NOMO-1 treated with dmso at 0.1 percent for 144 hours (cell line): Measurements from ENCODE around the gene PKP3.
"Not testable (repeated sequence)": the region's sequence is repeated elsewhere in the genome, so short reads cannot be mapped to it uniquely, and the experiment has no call there.

Experiments used
- DNase-seq: peaks from one replicate; lab custom pipeline; 2025; ENCODE audit not compliant: unreplicated experiment; lab: John Stamatoyannopoulos, UW

Gene PKP3, protein sequence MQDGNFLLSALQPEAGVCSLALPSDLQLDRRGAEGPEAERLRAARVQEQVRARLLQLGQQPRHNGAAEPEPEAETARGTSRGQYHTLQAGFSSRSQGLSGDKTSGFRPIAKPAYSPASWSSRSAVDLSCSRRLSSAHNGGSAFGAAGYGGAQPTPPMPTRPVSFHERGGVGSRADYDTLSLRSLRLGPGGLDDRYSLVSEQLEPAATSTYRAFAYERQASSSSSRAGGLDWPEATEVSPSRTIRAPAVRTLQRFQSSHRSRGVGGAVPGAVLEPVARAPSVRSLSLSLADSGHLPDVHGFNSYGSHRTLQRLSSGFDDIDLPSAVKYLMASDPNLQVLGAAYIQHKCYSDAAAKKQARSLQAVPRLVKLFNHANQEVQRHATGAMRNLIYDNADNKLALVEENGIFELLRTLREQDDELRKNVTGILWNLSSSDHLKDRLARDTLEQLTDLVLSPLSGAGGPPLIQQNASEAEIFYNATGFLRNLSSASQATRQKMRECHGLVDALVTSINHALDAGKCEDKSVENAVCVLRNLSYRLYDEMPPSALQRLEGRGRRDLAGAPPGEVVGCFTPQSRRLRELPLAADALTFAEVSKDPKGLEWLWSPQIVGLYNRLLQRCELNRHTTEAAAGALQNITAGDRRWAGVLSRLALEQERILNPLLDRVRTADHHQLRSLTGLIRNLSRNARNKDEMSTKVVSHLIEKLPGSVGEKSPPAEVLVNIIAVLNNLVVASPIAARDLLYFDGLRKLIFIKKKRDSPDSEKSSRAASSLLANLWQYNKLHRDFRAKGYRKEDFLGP

DNA sequence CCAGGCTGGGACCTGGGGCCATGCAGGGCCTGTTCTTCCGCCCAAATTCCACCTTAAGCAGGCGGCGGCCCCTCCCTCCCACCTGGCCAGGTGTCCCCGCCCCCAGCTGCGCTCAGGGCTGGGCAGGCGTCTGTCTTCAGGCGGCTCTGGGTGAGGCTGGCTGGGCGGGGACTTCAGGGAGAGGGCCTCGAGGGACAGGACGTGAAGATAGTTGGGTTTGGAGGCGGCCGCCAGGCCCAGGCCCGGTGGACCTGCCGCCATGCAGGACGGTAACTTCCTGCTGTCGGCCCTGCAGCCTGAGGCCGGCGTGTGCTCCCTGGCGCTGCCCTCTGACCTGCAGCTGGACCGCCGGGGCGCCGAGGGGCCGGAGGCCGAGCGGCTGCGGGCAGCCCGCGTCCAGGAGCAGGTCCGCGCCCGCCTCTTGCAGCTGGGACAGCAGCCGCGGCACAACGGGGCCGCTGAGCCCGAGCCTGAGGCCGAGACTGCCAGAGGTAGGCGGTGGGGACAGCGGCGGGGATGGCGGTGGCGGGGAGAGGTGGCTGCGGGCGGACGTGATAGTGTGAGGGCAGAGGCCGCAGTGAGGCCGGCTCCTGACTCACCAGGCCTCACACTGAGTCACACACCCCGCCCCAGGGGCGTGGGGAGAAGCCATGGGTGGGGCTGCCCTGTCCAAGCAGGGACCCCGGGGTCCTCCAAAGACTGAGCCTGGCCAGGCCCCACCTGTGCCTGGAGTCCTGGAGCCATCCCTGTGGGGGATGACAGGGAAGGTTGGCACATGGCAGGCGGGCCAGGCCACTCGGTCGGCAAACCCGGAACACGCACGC lies at the start of gene PKP3:
Gene PKP3, plus strand, starts transcription at position 176 of the 824 bp plus-strand sequence. Its CDS starts 84 bp downstream, at position 260.
- no peak for DNase-seq

DNA sequence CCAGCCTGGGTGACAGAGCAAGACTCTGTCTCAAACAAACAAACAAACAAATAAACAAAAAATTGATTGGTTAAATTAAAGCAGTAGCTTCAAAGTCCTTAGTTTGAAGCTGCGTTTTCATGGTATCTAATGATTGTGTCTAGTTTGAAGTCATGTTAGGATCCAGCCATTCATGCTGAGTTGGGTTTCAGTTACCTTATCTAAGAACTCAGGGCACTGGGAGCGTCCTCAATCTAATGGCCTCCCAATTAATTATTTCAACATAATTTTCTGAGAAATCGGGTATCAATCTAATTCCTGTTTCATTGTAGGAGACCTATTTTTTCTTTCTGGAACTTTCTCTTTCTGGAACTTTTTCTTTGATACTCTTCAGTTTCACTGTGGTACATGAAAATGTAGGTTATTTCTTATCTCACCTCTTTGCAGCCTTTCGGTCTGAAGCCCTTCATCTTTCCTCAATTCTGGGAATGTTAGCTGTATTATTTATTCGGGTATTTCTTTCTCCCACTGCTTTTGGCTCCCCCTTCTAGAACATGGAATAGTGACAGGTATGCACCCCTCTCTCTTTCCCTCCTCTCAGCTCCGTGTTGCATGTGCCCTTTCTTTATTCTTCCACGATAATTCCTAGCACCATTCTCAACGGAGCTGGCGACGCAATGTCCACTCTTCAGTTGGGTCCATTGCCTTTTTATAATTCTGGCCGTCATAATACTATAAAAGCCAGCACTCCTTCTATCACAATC lies 49.0 kb upstream of the PKP3 start:
- DNase-seq, result no peak

DNA sequence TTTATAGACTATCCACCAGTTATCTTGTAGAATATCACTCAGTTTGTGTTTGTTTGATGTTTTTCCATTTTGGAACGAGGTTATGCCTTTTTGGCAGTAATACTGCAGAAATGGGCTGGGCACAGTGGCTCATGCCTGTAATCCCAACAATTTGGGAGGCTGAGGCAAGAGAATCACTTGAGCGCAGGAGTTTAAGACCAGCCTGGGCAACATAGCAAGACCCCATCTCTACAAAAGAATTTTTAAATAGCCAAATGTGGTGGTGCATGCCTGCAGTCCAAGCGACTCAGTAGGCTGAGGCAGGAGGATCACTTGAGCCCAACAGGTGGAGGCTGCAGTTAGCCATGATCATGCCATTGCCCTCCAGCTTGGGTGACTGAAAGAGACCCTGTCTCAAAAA lies 47.5 kb upstream of the PKP3 start:
- DNase-seq, result no peak

DNA sequence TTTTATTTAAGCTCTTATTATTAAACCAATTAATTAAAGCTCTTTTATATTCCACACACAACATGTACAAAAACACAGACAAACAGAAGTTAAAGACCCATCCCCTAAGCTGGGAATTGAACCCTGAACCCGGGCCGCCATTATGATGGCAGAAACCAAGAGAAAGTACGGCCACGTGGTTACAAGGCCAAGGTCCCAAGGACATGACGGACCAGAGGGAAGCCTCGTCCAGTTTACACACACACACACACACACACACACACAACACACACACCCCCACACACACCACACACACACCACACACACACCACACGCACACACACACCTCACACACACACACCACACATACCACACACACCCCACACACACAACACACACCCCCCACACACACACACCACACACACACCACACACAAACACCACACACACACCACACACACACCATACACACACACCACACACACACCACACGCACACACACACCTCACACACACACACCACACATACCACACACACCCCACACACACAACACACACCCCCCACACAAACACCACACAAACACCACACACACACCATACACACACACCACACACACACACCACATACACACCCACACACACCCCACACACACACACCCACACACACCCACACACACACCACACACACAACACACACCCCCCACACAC lies 44.6 kb upstream of the PKP3 start:
- not testable (repeated sequence) for DNase-seq

DNA sequence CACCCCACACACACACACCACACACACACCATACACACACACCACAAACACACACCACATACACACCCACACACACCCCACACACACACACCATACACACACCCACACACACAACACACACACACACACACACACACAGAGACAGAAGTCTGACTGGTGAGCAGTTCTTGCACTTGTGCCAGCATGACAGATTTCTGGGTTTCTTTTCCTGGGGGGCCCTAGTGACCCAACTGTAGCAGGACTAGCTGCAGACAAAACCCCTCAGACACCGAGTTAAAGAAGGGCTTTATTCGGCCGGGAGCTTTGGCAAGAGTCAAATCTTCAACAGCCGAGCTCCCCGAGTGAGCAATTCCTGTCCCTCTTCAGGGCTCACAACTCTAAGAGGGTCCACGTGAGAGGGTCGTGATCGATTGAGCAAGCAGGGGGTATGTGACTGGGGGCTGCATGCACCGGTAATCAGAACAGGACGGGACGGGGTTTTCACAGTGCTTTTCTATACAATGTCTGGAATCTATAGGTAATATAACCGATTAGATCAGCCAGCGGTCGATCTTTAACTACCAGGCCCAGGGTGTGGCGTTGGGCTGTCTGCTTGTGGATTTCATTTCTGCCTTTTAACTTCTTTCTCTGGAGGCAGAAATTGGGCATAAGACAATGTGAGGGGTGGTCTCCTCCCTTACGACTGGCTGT lies 43.8 kb upstream of the PKP3 start:
- DNase-seq, result not testable (repeated sequence)

DNA sequence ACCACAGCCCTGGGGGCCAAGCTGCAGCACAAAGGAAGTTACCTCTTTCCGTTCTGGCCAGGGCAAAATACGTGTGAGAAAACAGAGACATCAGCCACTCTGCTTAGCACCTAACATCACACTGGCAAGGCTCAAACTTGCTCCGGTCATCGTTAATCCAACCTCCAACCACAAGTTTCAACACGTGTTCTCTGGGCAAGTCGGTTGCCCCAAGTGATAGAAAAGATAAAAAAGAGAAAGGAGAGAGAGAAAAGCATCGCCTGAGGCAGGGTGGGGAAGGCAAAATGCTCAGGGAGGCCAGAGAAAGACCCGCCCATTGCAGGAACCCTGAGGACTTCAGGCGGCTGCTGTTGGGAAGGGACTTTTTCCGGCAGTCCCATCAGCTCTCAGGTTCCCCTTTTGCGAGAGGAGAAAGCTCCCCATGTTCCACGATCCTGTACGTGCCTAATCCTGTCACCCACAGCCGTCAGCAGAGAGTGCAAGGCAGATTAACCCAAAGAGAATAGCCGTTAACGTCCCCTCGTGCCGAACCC lies 43.2 kb upstream of the PKP3 start:
- DNase-seq, result peak; percentile 22

DNA sequence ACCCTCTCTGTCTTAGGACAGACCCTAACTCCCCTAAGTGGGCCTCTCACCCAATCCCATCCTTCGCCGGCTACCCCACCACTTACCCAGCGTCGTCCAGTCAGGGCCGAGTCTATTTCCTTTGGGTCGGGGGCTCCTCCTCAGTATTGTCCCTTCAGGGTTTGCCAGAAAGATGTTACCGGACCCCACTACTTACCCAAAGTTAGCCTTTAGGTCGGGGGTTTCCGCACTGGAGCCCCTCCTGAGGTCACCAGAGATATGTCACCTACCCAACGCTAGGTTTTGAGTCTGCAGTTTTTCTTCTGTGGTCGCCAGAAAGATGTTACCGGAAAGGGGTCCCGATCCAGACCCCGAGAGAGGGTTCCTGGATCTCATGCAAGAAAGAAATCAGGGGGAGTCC lies 42.6 kb upstream of the PKP3 start:
- no peak for DNase-seq

DNA sequence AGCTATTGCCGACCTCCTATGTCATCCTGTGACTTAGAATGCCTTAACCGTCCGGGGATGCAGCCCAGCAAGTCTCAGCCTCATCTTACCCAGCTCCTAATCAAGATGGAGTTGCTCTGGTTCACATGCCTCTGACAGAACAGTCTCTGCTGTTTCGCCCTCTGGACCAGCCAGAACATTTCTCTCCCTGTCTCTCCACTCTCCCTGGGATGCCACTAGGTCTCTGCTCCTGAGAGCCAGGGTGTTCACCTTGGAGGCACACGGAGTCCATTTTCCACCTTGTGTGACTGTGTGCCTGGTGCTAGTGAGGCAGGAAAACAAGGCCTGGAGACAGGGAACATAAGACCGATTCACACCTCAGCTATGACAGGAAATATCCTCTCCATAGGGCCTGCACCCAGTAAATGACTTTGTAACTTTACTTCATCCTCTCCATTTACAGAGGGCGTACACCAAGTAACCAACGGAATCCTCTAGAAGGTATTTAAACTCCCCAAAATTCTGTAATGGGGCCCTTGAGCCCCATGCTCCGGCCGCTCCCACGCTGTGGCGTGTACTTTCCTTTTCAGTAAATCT lies 41.5 kb upstream of the PKP3 start:
- no peak for DNase-seq

DNA sequence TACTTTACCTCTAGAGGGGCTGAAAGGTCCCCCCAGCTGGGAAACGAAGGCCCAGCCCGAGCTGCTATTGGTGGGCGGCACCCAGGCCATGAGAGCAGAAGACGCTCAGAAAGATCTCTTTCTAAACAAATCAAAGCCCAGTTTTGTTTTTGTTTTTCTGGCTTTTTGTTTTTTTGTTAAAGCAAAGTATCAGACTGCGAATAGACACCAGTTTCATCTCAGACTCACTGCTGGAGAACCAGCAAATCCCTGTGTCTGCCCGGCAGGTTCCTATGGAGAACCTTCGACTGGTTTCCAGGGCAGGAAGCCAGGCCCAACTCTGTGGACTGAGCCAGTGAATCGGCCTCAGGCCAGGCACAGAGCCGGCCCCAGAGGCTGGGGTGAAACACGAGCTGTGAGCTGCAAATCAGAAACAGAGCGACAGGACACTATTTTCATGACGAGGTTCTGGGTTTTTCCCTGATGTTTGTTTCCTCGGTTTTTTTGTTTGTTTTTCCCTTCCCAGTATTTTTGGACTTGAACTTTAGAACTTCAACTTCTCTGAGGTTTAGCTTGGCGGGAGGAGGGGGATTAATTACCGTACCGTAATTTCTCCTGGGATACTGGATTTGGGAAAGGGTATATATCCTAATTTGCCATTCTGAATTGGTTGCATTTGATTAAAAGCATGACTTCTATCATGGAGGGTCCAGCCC lies 40.7 kb upstream of the PKP3 start:
- DNase-seq, result no peak

DNA sequence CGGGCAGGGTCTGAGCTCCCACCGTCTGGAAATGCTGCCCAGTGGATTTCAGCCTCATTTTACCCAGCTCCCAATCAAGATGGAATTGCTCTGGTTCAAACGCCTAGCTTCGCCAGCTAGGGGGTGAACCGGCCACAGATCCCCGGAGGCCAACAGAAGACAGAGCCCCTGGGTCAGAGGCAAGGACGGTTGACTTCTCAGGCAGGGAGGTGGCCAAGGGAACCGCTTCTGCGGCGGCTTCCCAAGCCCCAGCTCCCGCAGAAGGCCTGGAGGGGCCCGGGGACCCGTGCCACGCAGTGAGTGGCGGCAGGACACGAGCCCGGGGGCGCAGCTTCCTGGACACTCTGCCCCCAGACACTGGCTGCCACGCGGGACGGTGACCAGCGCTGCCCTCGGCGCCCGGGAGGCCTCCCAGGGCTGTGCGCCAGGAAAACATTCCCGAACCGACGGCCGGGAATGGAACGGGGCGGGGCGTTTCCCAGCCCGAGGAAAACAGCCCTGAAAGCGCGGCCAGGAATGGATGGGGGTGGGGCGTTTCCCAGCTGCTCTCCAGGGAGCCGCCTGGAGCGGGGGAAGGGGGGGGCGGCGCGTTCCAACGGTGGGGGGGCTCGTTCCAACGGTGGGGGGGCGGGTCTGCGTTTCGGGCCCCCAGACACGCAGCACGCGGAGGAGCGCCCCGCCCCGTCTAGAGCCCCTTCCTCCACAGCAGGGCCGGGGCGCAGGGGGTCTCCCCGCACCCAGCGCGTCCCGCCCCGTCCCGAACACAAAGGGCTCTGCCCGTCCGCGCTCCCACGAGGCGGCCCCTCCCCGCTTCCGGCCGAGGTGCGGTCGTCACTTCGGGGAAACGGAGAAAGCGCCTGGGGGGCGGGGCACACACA lies 38.2 kb upstream of the PKP3 start:
- DNase-seq, result no peak

DNA sequence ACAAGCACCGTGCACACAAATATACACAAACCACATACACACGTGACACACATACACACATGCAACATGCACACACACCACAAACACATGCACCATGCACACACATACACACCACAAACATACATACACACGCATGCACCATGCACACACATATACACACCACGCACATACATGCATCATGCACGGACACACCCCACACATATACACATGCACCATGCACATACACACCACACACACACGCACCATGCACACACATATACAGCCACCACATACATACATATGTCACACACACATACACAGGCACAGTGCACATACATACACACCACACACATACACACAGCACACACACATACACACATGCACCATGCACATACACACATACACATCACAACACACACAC lies 37.4 kb upstream of the PKP3 start:
- no peak for DNase-seq

DNA sequence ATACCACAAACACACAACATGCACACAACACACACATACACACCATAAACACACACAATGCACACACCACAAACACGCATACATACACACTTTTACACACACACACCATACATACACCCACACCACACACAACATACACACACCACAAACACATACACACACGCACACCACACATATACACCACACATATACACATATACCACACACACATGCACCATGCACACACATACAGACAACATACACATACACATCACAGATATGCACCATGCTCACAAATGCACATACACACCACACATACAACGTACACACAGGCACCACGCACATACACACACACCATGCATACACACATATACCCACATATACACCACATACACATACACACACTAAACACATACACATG lies 36.4 kb upstream of the PKP3 start:
- no peak for DNase-seq

DNA sequence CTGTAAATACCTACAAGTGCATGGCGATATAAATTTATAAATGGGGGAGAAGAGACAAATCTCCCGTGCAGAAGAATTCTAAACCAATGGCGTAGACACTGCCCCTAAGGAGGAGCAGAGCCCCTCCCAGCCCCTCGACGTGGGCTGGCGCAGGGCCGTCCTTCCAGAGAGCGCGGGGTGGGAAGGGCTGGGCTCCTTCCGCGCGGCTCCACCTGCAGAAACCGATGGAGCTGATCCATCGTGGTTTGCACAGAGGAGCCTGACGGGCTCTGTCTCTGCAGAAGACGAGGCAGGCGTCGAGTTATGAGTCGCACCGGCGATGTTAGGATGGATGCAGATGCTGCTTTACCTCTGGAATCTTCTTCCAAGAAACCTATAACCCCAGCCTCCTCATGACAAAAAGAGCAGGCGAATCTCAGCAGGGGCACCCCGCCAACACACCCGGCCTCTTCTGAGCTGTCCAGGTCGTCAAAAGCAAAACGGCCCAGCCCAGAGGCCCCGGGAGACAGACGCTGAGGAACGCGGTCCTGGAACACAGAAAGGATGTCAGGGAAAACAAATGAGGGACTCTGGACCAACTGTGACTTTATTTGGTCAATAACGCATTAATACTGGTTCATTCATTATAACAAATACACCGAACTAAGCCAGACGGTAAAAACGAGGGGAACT lies 35.7 kb upstream of the PKP3 start:
- DNase-seq, result no peak

DNA sequence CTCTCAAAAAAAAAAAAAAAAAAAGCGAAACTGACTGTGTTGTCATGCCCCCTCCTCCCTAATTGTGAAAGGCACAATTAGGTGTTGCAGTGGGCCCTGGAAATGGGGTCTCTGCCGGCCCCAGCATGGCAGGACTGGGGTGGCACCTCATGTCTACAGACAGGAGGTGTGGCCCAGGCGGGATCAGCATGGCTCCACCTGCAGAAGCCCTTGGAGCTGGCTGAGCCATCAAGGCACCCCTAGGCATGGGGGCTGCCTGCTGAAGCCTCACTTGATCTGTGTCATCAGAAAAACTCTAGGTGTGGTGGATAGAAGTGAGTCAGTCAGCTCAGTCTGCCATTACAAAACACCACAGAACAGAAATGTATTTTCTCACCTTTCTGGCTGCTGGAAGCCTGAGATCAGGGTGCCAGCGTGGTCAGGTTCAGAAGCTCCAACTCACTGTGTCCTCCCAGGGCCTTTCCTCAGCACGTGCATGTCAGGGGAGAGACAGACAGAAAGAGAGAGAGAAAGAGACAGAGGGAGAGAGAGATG lies 34.8 kb upstream of the PKP3 start:
- no peak for DNase-seq

DNA sequence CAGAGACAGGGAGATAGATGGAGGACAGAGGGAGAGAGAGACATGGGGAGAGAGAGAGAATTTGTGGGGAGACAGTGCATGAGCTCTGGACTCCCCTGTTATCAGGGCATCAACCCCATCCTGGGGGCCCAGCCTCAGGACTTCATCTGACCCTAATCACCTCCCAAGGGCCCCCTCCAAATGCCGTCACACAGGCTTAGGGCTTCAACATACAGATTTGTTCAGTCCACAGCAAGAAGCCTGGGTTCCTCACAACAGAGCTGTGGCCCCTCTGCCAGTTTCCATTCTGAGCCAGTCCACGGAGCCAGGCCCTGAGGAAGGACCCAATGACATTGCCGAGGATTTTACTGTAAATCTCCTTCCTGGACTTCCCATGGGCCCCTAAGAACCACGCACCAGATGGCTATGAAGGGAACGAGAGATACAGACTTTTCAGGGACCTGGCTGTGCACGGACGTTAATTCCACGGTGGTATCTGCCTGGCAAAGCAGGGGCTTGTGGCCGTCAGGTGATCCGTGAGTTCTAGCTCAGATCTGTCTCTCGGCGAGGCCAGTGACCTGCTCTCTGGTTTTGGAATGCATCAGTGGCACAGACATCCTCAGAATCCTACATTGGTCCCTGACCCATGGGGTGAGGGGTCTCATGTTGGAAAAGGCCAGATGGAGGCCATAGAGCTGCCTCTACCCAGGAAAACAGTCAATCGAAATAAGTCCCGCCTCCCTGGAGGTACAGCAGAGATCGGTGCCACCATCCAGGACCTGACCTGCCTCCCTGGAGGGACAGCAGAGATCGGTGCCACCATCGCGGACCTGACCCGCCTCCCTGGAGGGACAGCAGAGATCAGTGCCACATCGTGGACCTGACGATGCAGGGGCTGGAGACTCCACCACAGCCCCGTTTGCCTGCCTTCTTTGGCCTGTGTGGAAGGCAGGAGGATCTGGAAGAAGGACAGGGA lies 33.4 kb upstream of the PKP3 start:
- no peak for DNase-seq
